Activated T-cell treated with anti-CD3 and anti-CD28 coated beads, Interleukin-2, amount 50 U/mL, for 24 hours (primary cell): Measurements from ENCODE around the gene GLI2.

ENCODE experiments used
- DNase-seq: peaks from one replicate; pipeline ENCODE4 v3.0.0-alpha.2; 2020
- H3K27ac Mint-ChIP-seq: 2 replicates; pipeline ENCODE4 v1.8.0; 2020; ENCODE audit warnings: mild to moderate bottlenecking, mixed read lengths
- H3K27me3 Mint-ChIP-seq: 2 replicates; pipeline ENCODE4 v1.8.0; 2020; ENCODE audit warnings: mixed read lengths
- H3K36me3 Mint-ChIP-seq: 2 replicates; pipeline ENCODE4 v1.8.0; 2020; ENCODE audit warnings: low read depth, mixed read lengths
- H3K4me1 Mint-ChIP-seq: 2 replicates; pipeline ENCODE4 v1.8.0; 2020; ENCODE audit warnings: low read depth, mixed read lengths
- H3K4me3 Mint-ChIP-seq: 2 replicates; pipeline ENCODE4 v1.8.0; 2020; ENCODE audit warnings: mild to moderate bottlenecking, moderate library complexity, mixed read lengths
- H3K9me3 Mint-ChIP-seq: 2 replicates; pipeline ENCODE4 v1.8.0; 2020; ENCODE audit warnings: mixed read lengths

GLI2 gene

DNA sequence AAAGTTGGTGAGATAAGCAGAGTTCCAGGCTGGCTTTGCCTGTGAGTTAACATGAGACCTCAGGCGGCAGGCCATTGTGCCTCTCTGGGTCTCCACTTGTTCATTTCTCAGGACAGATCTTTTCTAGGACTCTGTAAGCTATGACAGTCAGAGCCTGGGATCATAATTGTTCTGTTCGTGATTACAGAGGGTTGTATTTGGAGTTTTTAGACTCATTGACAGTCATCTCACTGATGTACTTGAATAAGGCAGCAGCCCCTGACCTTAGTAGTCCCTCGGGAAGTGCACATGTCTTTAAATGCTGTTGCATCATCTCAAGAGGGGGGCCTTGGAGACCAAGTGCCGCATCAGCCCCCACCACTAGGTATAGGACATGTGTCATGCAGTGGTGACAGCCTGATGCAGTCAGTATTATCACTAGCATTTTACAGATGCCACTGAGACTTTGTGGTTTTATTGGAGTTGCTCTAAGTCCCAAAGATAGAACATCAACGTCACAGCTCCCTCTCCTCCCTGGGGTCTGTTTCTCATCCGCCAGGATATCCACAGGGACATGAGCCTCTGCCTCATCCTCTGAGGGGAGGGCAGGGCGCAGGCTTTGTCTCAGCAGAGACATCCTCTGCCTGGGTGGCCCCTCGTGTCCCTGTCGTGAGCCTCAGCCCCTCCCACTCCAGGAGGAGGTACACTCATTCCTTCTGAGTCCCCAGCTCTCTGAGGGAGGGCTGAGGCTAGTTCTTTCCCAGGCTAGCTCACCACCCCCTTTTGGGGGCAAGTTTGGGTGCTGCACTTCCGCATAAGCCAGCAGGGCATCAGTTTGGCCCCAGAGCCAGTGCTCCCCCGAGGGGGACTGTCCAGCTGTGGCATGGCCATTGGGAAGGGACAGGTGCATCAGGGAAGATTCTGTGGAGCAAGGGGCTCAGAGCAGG is 14.1 kb downstream of the GLI2 start:
- H3K4me3 Mint-ChIP-seq = no peak overlapping the region
- peaks cover 1% of the 10 kb centered on the region for H3K27me3 Mint-ChIP-seq
- H3K27ac Mint-ChIP-seq = no peak overlapping the region
- H3K9me3 Mint-ChIP-seq = no peaks in the 10 kb centered on the region
- H3K4me1 Mint-ChIP-seq = no peaks in the 10 kb centered on the region
- no peaks in the 10 kb centered on the region for H3K36me3 Mint-ChIP-seq
- no peak for DNase-seq

DNA sequence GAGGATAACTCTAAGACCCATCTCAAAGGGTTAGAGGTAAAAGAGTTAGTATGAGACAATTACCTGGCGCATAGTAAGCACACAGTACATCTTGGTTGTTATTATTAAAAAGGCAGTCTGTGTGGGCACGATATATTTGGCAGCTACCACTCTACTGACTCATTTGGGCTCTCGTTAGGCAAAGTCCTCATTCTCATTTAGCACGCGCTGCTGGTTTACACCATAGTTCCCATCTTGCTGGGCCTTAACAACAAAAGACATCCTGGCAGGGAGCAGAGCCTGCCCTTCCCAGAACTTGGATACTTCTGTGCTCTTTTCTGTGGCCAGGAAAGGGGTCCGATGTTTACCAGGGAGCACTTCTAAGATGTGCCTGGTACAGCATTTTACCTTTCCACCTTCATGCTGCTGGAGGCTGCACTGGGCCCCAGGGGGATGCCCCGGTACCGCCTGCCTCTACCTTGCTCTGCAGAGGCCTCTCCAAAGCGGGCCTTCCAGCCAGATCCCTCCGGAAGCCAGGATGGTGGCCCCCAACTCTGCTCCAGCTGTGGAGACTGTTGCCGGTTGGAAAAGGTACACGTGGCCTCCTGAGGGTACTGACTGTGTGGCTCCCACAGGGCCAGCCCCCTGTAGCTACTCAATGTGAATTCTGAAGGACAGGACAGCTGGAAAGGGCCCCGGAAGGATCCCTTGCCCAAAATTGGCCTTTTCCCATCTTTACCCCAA is 15.0 kb downstream of the GLI2 start:
- no peak for DNase-seq
- no peaks in the 10 kb centered on the region for H3K9me3 Mint-ChIP-seq
- no peaks in the 10 kb centered on the region for H3K36me3 Mint-ChIP-seq
- H3K27me3 Mint-ChIP-seq = no peaks in the 10 kb centered on the region
- H3K4me1 Mint-ChIP-seq = no peaks in the 10 kb centered on the region
- H3K27ac Mint-ChIP-seq = no peak overlapping the region
- no peak overlapping the region for H3K4me3 Mint-ChIP-seq

DNA sequence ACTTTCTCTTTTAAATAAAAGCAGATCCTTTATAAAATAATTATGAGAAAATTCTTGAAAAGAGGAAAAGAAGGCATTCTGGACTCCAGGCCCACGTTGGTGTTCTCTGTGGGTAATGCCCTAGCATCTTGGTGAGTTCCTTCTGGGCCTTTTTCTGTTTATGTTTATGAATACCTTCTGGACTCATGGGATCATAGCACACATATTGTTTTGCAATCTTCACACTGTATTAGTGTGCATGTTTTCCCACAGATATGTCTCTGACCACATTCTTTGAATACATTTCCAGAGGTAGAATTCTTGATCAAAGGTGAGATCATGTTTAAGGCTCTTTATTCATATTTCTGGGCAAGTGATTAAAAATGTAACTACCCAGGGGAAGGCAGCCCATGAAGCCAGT is 15.9 kb downstream of the GLI2 start:
- no peak for DNase-seq
- H3K36me3 Mint-ChIP-seq = no peaks in the 10 kb centered on the region

DNA sequence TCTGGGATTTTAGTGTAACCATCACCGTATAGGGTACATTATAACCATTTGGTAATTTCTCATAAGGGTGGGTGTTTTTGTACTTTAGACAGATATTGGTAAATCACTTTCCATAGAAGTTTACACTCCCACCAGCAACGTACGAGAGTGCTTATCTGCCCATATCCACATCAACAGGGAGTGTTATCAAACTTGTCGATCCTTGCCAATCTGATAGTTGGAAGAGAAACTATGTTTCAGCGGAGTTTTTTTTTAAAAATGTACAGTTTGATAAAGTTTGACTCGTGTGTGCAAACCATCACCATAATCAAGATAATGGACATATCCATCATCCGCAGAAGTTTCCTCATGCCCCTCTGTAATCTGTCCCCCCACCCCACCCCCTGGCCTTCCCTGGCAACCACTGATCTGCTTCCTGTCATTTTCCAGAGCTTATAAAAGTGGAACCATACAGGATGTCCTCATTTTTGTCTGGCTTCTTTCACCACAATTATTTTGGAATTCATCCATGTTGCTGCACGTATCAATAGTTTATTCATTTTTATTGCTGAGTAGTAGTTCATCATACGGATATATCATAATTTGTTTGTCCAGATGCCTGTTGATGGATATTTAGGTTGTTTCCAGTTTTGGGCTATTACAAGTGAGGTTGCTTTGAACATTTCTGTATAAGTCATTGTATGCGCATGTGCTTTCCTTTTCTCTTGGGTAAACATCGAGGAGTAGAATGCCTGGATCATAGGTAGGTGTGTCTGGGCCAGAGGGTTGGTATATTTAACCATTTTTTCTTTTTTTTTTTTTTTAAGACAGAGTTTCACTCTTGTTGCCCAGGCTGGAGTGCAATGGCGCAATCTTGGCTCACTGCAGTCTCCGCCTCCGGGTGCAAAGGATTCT is 18.6 kb downstream of the GLI2 start:
- no peak for DNase-seq
- no peaks in the 10 kb centered on the region for H3K9me3 Mint-ChIP-seq

More for the DNA sequence above, 15.9 kb downstream of the GLI2 start:
- Mint-ChIP-seq H3K27ac (no peak overlapping the region), H3K9me3 (no peaks in the 10 kb centered on the region), H3K4me3 (no peak overlapping the region), H3K4me1 (no peaks in the 10 kb centered on the region), H3K27me3 (no peaks in the 10 kb centered on the region)

DNA sequence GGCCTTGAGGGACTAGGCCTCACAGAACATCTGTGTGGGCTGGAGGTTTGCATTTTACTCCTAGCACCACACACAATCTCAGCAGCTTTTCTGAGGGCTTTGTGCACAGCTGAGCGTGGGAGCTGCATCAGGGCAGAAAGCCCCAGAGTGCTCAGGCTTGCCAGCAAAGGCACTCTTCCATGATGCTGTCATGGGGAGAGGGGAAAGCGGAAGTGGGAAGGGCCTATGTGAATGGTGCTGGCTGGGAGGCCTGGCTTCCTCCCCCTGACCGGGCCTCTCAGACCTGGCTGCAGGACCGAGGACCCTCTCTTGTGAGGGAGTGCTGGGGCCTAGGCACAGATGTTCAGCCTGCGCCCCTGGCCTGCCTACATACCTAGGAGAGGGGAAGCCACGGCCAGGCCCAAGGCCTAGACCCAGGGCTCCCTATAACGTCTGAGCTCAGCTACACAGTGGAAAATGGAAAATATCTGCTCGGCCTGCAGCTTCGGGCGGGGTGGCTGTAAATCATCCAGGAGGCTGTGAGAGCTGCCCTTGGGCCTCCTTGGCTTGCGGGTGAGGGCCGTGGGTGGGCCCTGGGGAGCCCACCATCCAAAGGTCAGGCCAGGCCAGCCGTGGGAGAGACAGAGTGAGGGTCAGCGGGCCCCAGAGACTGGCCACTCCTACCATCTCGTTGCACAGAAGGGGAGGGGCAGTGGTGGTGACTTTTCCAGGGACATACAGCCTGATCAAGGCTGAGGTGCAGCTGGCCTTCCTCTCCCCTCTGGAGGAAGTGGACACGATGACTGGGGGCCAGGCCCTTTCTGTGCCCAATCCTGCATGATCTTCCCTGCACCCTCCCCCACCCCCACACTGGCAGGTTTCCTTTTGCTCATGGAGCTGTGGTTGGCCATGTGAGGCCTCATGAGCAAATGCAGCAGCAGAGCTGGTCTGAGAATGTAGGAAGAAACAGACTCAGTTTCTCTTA is 22.8 kb downstream of the GLI2 start:
- Mint-ChIP-seq H3K27ac (no peak overlapping the region), H3K9me3 (no peaks in the 10 kb centered on the region), H3K4me1 (no peaks in the 10 kb centered on the region), H3K36me3 (no peaks in the 10 kb centered on the region), H3K27me3 (peaks cover 7% of the 10 kb centered on the region), H3K4me3 (no peak overlapping the region)
- DNase-seq = peak; percentile 8

More for the DNA sequence above, 18.6 kb downstream of the GLI2 start:
- Mint-ChIP-seq H3K4me1 (no peaks in the 10 kb centered on the region), H3K4me3 (no peak overlapping the region), H3K36me3 (no peaks in the 10 kb centered on the region), H3K27ac (no peak overlapping the region), H3K27me3 (no peaks in the 10 kb centered on the region)

DNA sequence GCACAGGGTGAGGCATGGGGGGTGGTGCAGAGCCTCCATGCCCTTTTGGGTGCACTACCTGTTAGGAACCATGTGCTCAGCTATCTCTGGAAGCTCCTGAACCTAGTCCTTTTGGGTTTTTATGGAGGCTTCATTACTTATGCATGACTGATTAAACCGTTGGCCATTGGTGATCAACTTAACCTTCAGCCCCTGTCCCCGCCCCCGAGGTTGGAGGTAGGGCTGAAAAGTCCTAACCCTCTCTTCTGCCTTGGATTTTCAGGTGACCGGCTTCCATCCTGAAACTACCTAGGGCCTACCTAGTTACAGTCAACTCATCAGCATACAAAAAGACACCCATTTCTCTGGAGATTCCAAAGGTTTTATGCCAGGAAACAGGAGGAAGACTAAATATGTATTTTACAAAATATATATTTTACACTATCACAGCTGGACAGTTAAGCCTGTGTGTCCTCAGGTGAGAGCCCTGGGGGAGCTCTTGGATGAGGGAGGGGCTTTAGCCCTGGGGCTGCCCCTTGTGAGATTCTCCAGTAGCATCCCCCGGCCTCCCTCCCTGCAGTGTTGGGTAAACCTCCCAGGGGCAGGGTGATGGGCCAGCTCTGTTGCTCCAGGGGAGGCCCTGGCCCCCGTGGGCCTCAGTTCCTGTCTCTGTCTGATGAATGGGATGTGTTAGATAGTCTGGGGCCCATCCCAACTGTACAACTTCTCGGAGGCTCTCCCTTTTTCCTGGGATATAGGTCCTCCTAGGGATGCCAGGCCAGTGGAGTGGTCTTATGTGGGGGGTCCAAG is 24.1 kb downstream of the GLI2 start:
- no peak overlapping the region for H3K27ac Mint-ChIP-seq
- no peak overlapping the region for H3K4me3 Mint-ChIP-seq
- no peaks in the 10 kb centered on the region for H3K36me3 Mint-ChIP-seq
- peaks cover 7% of the 10 kb centered on the region for H3K27me3 Mint-ChIP-seq
- peak; percentile 3 for DNase-seq
- H3K4me1 Mint-ChIP-seq = no peaks in the 10 kb centered on the region
- no peaks in the 10 kb centered on the region for H3K9me3 Mint-ChIP-seq

DNA sequence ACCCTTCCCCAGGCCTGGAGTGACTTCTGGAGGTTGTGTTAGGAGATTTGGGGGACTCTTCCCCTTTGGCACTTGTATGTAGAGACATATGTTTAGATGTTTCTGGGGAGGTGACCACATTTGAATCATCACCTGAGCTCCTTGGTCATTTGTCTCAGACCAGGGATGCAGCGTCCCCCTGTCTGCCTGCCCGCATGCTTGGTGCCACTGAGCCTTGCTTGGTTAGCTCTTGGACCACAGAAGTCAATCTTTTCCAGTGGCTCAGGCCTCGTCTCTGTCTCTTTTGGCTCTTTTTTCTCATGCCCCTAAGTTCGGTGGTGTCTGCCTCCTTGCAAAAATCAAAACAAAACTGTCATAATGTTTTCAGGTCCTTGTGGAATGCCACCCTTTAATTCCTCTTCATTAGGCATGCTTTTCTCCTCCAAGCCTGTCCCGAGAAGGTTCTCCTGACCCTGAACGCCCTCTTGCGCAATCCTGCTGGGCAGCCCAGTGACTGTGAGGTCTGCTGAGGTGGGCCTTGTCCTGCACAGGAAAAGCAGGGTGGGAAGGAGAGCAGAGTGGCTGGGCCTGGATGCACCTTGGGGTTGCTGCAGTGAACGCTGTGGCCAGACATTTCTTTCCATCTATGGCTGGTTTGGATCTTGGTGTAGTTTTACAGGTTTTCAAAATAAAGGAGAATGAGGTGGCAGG is 24.9 kb downstream of the GLI2 start:
- DNase-seq = peak; percentile 2
- Mint-ChIP-seq H3K9me3 (no peaks in the 10 kb centered on the region), H3K27ac (no peak overlapping the region), H3K4me3 (no peak overlapping the region), H3K36me3 (no peaks in the 10 kb centered on the region), H3K27me3 (peaks cover 7% of the 10 kb centered on the region), H3K4me1 (no peaks in the 10 kb centered on the region)

DNA sequence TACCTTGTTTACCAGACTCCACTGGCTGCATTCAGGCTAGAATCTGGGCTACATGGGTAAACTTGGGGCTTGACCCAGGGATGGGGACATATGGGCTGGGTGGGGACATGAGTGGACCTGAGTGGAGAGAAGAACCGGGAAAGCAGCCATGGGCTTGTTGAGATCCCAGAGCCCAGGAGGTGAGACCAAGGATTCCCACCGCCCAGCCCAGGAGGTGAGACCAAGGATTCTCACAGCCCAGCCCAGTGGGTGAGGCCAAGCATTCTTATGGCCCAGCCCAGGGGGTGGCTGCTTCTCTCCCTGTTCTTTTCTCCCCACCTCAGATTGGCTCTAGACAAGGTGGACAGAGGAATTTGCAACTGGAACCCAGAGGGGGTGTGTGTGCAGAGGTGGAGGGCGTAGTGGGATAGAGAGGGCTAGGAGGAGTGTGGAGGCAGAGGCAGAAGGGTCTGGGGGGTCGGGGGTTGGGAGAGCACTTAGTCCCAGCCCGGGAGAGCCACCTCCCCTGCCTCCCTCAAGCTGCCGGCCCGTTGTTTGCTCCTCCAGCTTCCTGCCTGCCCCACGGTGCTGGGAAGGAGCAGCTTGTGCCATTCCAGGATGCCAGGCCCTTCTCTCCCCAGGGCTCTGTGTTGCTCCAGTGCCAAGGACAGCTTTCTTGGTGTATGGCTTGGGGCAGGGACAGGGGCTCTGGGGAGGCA is 25.6 kb downstream of the GLI2 start:
- peak; percentile 12 for DNase-seq
- no peak overlapping the region for H3K4me3 Mint-ChIP-seq
- no peaks in the 10 kb centered on the region for H3K4me1 Mint-ChIP-seq
- peaks cover 7% of the 10 kb centered on the region for H3K27me3 Mint-ChIP-seq
- H3K36me3 Mint-ChIP-seq = no peaks in the 10 kb centered on the region
- H3K9me3 Mint-ChIP-seq = no peaks in the 10 kb centered on the region
- H3K27ac Mint-ChIP-seq = no peak overlapping the region

DNA sequence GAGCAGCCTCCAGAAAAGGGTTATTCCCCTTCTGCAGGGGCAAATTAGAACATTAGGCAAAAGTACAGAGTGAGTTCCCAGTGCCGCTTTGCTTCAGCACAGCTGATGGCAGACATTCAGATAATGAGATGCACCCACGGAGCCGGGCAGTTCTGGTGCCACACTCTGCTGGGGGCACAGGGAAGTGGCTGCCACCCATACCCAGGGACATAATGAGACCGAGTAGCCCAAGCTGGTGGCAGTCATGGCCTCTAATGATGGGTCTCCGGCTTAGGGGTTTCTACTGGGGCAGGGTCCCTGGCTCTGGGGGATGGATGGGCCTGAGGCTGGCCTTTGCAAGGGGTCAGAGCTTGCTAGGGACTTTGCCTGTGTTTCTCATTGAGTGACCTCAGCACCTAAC is 26.2 kb downstream of the GLI2 start:
- Mint-ChIP-seq H3K27me3 (peaks cover 7% of the 10 kb centered on the region), H3K36me3 (no peaks in the 10 kb centered on the region), H3K4me3 (no peak overlapping the region), H3K27ac (no peak overlapping the region), H3K4me1 (no peaks in the 10 kb centered on the region), H3K9me3 (no peaks in the 10 kb centered on the region)
- DNase-seq = peak; percentile 9

DNA sequence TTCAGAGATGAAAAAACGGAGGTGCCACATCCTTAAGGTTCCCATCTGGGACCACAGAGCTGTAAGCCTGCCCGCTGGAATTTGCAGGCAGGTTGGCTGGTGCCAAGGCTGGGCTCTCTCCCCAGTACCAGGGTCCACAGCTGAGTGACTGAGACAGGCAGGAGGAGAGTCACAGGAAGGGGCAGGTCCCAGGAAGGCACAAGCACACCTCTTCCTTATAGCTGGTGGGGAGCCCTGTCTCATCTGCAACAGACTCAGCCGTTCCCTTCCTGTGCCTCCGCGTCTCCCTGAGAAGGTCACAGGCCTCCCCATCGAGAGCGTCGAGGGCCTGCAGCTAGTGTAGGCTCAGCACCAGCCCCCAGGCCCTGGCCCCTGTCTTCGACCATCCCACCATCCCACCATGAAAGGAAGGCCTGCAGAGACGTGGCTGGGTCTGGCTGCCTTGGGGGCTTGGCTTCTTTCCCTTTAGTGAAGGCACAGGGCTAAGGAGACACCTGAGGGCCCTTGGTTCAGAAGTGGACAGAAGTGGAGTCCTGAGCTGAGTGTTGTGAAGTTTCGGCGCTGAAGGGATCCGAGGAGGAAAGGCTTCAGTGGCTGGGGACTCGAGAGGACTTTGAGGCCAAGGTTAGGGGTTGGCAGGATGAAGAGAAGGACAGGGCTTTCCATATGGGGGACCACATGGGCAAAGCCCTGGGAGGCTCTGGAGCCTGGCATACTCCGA is 26.8 kb downstream of the GLI2 start:
- Mint-ChIP-seq H3K4me1 (no peaks in the 10 kb centered on the region), H3K27me3 (peaks cover 7% of the 10 kb centered on the region), H3K9me3 (no peaks in the 10 kb centered on the region), H3K36me3 (no peaks in the 10 kb centered on the region), H3K4me3 (no peak overlapping the region), H3K27ac (no peak overlapping the region)
- peak; percentile 7 for DNase-seq

DNA sequence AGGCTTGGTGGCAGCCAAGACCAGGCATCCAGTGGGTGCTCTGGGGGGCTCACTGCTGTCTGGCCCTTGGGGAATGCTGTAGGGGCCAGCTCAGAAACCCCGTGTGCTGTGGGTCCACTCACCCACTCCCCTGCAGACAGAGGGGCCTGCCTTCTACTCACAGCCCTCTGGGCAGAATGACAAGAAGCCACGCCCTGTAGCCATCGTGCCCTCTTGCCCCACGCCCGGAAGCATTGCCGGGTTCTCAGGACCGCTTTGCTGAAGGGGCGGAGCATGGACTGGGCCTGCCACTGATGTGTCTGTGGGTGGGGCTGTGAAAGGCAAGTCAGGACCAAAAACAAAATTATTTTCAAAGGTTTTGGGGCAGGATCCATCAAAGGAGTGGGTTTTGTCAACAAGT is 27.8 kb downstream of the GLI2 start:
- Mint-ChIP-seq H3K27ac (no peak overlapping the region), H3K4me3 (no peak overlapping the region), H3K36me3 (no peaks in the 10 kb centered on the region), H3K4me1 (no peaks in the 10 kb centered on the region), H3K27me3 (peaks cover 7% of the 10 kb centered on the region), H3K9me3 (no peaks in the 10 kb centered on the region)
- no peak for DNase-seq

DNA sequence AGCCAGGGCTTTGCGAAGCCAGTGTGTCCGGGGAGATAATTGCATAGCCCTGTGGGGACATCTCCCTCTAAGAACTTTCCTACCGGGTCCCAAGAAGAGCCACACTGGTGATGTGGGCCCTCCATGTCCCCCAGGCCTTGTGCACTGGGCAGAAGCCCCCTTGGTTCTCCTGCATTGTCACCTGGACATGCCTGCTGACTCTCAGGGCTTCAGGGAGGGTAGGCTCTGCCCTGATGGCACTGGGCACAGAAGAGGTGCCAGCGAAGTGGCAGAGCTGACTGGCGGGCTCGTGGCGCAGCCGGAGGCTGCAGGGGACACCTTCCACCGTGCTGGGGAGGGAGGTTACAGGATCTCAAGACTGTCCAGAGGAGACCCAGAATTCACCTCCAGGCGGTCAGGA is 28.3 kb downstream of the GLI2 start:
- H3K9me3 Mint-ChIP-seq = no peaks in the 10 kb centered on the region
- peak; percentile 2 for DNase-seq
- H3K36me3 Mint-ChIP-seq = no peaks in the 10 kb centered on the region
- no peak overlapping the region for H3K4me3 Mint-ChIP-seq
- H3K27me3 Mint-ChIP-seq = peaks cover 7% of the 10 kb centered on the region
- H3K4me1 Mint-ChIP-seq = no peaks in the 10 kb centered on the region
- no peak overlapping the region for H3K27ac Mint-ChIP-seq
